Muscle layer of duodenum (tissue), 2 donors: ENCODE measurements around the gene PALLD.
"Not testable (repeated sequence)": the region's sequence is repeated elsewhere in the genome, so short reads cannot be mapped to it uniquely, and the experiment has no call there.

ENCODE experiments used
- H3K27ac ChIP-seq: one replicate; pipeline ENCODE4 v1.7.0; 2013; ENCODE audit warnings: mild to moderate bottlenecking, low read length
- H3K27me3 ChIP-seq: one replicate; pipeline ENCODE4 v1.7.0; 2013; ENCODE audit warnings: low read depth, mild to moderate bottlenecking, control low read depth, low read length
- H3K36me3 ChIP-seq, 2 donors: one replicate each; pipeline ENCODE4 v1.7.0; 2013; ENCODE audit warnings: low read length in 2 of 2, control low read depth in 1 of 2, mild to moderate bottlenecking in 1 of 2; ENCODE audit not compliant: insufficient read depth in 2 of 2, control insufficient read depth in 1 of 2
- H3K4me1 ChIP-seq, 2 donors: one replicate each; pipeline ENCODE4 v1.7.0; 2013; ENCODE audit warnings: low read length in 2 of 2, mild to moderate bottlenecking in 2 of 2, control low read depth in 1 of 2, moderate library complexity in 1 of 2; ENCODE audit not compliant: insufficient read depth in 2 of 2, control insufficient read depth in 1 of 2
- H3K4me3 ChIP-seq, 2 donors: one replicate each; pipeline ENCODE4 v1.7.0; 2013; ENCODE audit warnings: low read length in 2 of 2, low read depth in 1 of 2, mild to moderate bottlenecking in 1 of 2
- H3K9me3 ChIP-seq, 2 donors: one replicate each; pipeline ENCODE4 v1.7.0; 2013; ENCODE audit warnings: low read length in 2 of 2, control low read depth in 1 of 2, mild to moderate bottlenecking in 1 of 2; ENCODE audit not compliant: control insufficient read depth in 1 of 2
- donor health status: healthy.

Gene PALLD

GRCh38 chr4:168513826-168514225, 17.0 kb downstream of the PALLD start:
- not testable (repeated sequence) for H3K4me3 ChIP-seq, H3K27me3 ChIP-seq, H3K4me1 ChIP-seq, H3K27ac ChIP-seq, H3K9me3 ChIP-seq, H3K36me3 ChIP-seq

GRCh38 chr4:168514249-168514852, 17.5 kb downstream of the PALLD start:
- Histone ChIP-seq H3K4me3 (no peak overlapping the region), H3K27me3 (no peaks in the 10 kb centered on the region), H3K9me3 (no peaks in the 10 kb centered on the region), H3K4me1 (peaks cover 0 to 6% of the 10 kb centered on the region in 2 donors), H3K27ac (no peak overlapping the region), H3K36me3 (no peaks in the 10 kb centered on the region)

GRCh38 chr4:168515222-168516011, 18.6 kb downstream of the PALLD start:
- no peaks in the 10 kb centered on the region for H3K27me3 ChIP-seq
- peaks cover 0 to 6% of the 10 kb centered on the region in 2 donors for H3K4me1 ChIP-seq
- no peak overlapping the region for H3K27ac ChIP-seq
- H3K36me3 ChIP-seq, result no peaks in the 10 kb centered on the region
- no peaks in the 10 kb centered on the region for H3K9me3 ChIP-seq
- no peak overlapping the region for H3K4me3 ChIP-seq

- no peak overlapping the region for H3K4me3 ChIP-seq
Observed at GRCh38 chr4:168516841-168517240, 20.0 kb downstream of the PALLD start.

GRCh38 chr4:168519576-168519975, 22.7 kb downstream of the PALLD start:
- Histone ChIP-seq H3K36me3 (no peaks in the 10 kb centered on the region), H3K27ac (no peak overlapping the region), H3K27me3 (no peaks in the 10 kb centered on the region), H3K9me3 (no peaks in the 10 kb centered on the region), H3K4me3 (no peak overlapping the region), H3K4me1 (peaks cover 0 to 6% of the 10 kb centered on the region in 2 donors)

More at GRCh38 chr4:168516841-168517240, 20.0 kb downstream of the PALLD start:
- Histone ChIP-seq H3K4me1 (peaks cover 0 to 6% of the 10 kb centered on the region in 2 donors), H3K27me3 (no peaks in the 10 kb centered on the region), H3K27ac (no peak overlapping the region), H3K9me3 (no peaks in the 10 kb centered on the region), H3K36me3 (no peaks in the 10 kb centered on the region)

GRCh38 chr4:168521721-168522120, 24.9 kb downstream of the PALLD start:
- H3K27me3 ChIP-seq, result no peaks in the 10 kb centered on the region
- H3K9me3 ChIP-seq, result no peaks in the 10 kb centered on the region
- H3K4me1 ChIP-seq, result no peaks in the 10 kb centered on the region
- H3K36me3 ChIP-seq, result no peaks in the 10 kb centered on the region
- H3K4me3 ChIP-seq, result no peak overlapping the region
- H3K27ac ChIP-seq, result no peak overlapping the region

GRCh38 chr4:168522356-168522755, 25.5 kb downstream of the PALLD start:
- Histone ChIP-seq H3K27ac (no peak overlapping the region), H3K4me1 (no peaks in the 10 kb centered on the region)

GRCh38 chr4:168522829-168523489, 26.1 kb downstream of the PALLD start:
- no peaks in the 10 kb centered on the region for H3K4me1 ChIP-seq
- H3K27ac ChIP-seq, result no peak overlapping the region
- H3K9me3 ChIP-seq, result no peaks in the 10 kb centered on the region
- H3K4me3 ChIP-seq, result no peak overlapping the region
- no peaks in the 10 kb centered on the region for H3K36me3 ChIP-seq
- H3K27me3 ChIP-seq, result no peaks in the 10 kb centered on the region

More at GRCh38 chr4:168522356-168522755, 25.5 kb downstream of the PALLD start:
- no peak overlapping the region for H3K4me3 ChIP-seq
- no peaks in the 10 kb centered on the region for H3K27me3 ChIP-seq
- no peaks in the 10 kb centered on the region for H3K36me3 ChIP-seq
- H3K9me3 ChIP-seq, result no peaks in the 10 kb centered on the region

- Histone ChIP-seq H3K4me3 (no peak overlapping the region), H3K27me3 (no peaks in the 10 kb centered on the region), H3K9me3 (no peaks in the 10 kb centered on the region), H3K27ac (no peak overlapping the region), H3K36me3 (no peaks in the 10 kb centered on the region), H3K4me1 (no peaks in the 10 kb centered on the region)
Observed at GRCh38 chr4:168524006-168524405, 27.2 kb downstream of the PALLD start.

GRCh38 chr4:168524897-168525296, 28.0 kb downstream of the PALLD start:
- H3K27ac ChIP-seq, result no peak overlapping the region
- no peaks in the 10 kb centered on the region for H3K4me1 ChIP-seq
- H3K36me3 ChIP-seq, result no peaks in the 10 kb centered on the region
- no peaks in the 10 kb centered on the region for H3K27me3 ChIP-seq
- H3K9me3 ChIP-seq, result no peaks in the 10 kb centered on the region
- H3K4me3 ChIP-seq, result no peak overlapping the region

GRCh38 chr4:168527560-168527959, 30.7 kb downstream of the PALLD start:
- H3K4me1 ChIP-seq, result no peaks in the 10 kb centered on the region
- H3K27me3 ChIP-seq, result no peaks in the 10 kb centered on the region
- no peak overlapping the region for H3K27ac ChIP-seq
- H3K36me3 ChIP-seq, result no peaks in the 10 kb centered on the region
- no peaks in the 10 kb centered on the region for H3K9me3 ChIP-seq
- no peak overlapping the region for H3K4me3 ChIP-seq
